PC-3 (cell line): ENCODE measurements around the gene EIF4E1B.

Source experiments
- EZH2 ChIP-seq: fragments of 300-600 bp; sonication (generic); IDR thresholded peaks from one replicate; pipeline ENCODE4 v1.6.1; 2017; ENCODE audit warnings: antibody characterized with exemption, mild to moderate bottlenecking, low read length; ENCODE audit not compliant: unreplicated experiment
- EZH2phosphoT487 ChIP-seq: fragments of 300-600 bp; sonication (generic); IDR thresholded peaks from 2 replicates; pipeline ENCODE4 v1.6.1; 2018; ENCODE audit warnings: mild to moderate bottlenecking, antibody characterized with exemption, low read length, borderline replicate concordance
- TF ChIP-seq, protein P1 (sequence below): fragments of 300-600 bp; sonication (generic); conservative IDR thresholded peaks from 2 replicates; pipeline ENCODE4 v1.5.1; 2017; ENCODE audit warnings: antibody characterized with exemption, low read depth, mild to moderate bottlenecking, low read length

DNA sequence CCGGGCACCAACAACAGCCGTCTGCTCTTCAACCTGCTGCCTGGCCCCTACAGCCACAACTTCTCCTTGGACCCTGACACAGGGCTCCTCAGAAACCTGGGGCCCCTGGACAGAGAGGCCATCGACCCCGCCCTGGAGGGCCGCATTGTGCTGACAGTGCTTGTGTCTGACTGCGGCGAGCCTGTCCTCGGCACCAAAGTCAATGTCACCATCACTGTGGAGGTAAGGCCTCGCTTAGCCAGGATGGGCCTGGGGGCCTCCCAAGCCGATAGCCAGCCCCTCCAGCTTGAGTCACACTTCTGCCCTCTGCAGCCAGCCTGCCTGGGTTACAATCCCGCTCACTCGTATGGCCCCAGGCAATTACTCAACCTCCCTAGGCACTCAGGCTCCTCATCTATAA lies 49.1 kb upstream of the EIF4E1B start:
- TF ChIP-seq, protein P1, sequence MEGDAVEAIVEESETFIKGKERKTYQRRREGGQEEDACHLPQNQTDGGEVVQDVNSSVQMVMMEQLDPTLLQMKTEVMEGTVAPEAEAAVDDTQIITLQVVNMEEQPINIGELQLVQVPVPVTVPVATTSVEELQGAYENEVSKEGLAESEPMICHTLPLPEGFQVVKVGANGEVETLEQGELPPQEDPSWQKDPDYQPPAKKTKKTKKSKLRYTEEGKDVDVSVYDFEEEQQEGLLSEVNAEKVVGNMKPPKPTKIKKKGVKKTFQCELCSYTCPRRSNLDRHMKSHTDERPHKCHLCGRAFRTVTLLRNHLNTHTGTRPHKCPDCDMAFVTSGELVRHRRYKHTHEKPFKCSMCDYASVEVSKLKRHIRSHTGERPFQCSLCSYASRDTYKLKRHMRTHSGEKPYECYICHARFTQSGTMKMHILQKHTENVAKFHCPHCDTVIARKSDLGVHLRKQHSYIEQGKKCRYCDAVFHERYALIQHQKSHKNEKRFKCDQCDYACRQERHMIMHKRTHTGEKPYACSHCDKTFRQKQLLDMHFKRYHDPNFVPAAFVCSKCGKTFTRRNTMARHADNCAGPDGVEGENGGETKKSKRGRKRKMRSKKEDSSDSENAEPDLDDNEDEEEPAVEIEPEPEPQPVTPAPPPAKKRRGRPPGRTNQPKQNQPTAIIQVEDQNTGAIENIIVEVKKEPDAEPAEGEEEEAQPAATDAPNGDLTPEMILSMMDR: no peak
- TF ChIP-seq EZH2 (no peak), EZH2phosphoT487 (no peak)
